SH-SY5Y (cell line): ENCODE measurements around the gene NPIPA3.
"Not testable (repeated sequence)": the region's sequence is repeated elsewhere in the genome, so short reads cannot be mapped to it uniquely, and the experiment has no call there.

Experiments
- GATA2 ChIP-seq: IDR thresholded peaks from 2 replicates; pipeline ENCODE4 v1.6.1; 2011; ENCODE audit warnings: mild to moderate bottlenecking, low read depth, low read length
- GATA3 ChIP-seq: IDR thresholded peaks from 2 replicates; pipeline ENCODE4 v1.6.1; 2011; ENCODE audit warnings: low read depth, mild to moderate bottlenecking, low read length, moderate library complexity

The NPIPA3 gene

GRCh38 chr16:14742273-14743128, 39.3 kb downstream of the NPIPA3 start, which contains the start of gene NPIPA2:
Gene NPIPA2, plus strand, starts transcription at chr16:14742533. Its CDS starts 5,533 bp downstream, at chr16:14748066.
- not testable (repeated sequence) for TF ChIP-seq GATA3, GATA2
